SK-N-SH (cell line): ENCODE results near the gene GALNT18. TPM values are rescaled to one million over a fixed set of nuclear protein-coding genes. Genes with fewer than 3 reads are reported as not detected.

Experiments used
- CTCF ChIA-PET: fragments of 300-600, 350-600 bp; formaldehyde crosslinking; extraction: SDS; loops from one replicate; lab custom pipeline; 2021; lab: Yijun Ruan, JAX
- POLR2A ChIA-PET: fragments of 350-600 bp; sonication (Branson Sonifier 250); formaldehyde crosslinking; extraction: SDS; loops from one replicate; lab custom pipeline; 2020; ENCODE audit warnings: antibody characterized with exemption, inconsistent platforms; lab: Yijun Ruan, JAX
- DNase-seq: peaks from one replicate; pipeline ENCODE4 v3.0.0; 2012
- H2AFZ ChIP-seq: fragments of 200-600 bp; sonication (generic); 2 replicates; pipeline ENCODE4 v1.8.1; 2016; ENCODE audit warnings: antibody characterized with exemption, mild to moderate bottlenecking, low read depth
- H3F3A ChIP-seq: fragments of 200-600 bp; sonication (generic); replicated peaks from 2 replicates; pipeline ENCODE3; 2016; ENCODE audit warnings: antibody characterized with exemption, mild to moderate bottlenecking; ENCODE audit not compliant: insufficient read depth
- H3K27ac ChIP-seq, 2 experiments: fragments of 200-500 bp in 1 of 2; fragments of 200-600 bp in 1 of 2; sonication (Bioruptor generic) in 1 of 2; sonication (generic), shearing (Covaris generic) in 1 of 2; 2 replicates each; pipeline versions ENCODE4 v1.5.1 to v1.6.1; 2014 to 2016; ENCODE audit warnings: low read depth in 2 of 2, inconsistent platforms in 1 of 2, low read length in 1 of 2, mild to moderate bottlenecking in 1 of 2, mixed read lengths in 1 of 2
- H3K27me3 ChIP-seq: fragments of 200-600 bp; sonication (generic), shearing (Covaris generic); 2 replicates; pipeline ENCODE4 v1.6.1; 2016; ENCODE audit warnings: mixed run types; ENCODE audit not compliant: insufficient read depth
- H3K36me3 ChIP-seq, 2 experiments: fragments of 200-500 bp in 1 of 2; fragments of 200-600 bp in 1 of 2; sonication (Bioruptor generic) in 1 of 2; sonication (generic) in 1 of 2; replicated peaks in 1 of 2; 2 replicates each; pipeline versions ENCODE3 to v1.5.1; 2014 to 2016; ENCODE audit warnings: low read length in 1 of 2, mild to moderate bottlenecking in 1 of 2; ENCODE audit not compliant: insufficient read depth in 2 of 2, control insufficient read depth in 1 of 2
- H3K4me1 ChIP-seq, 2 experiments: fragments of 200-500 bp in 1 of 2; fragments of 200-600 bp in 1 of 2; sonication (Bioruptor generic) in 1 of 2; sonication (generic), shearing (Covaris generic) in 1 of 2; 2 replicates each; pipeline versions ENCODE4 v1.5.1 to v1.6.1; 2014 to 2016; ENCODE audit warnings: low read depth in 1 of 2, low read length in 1 of 2, mixed run types in 1 of 2; ENCODE audit not compliant: insufficient read depth in 2 of 2, control insufficient read depth in 1 of 2
- H3K4me2 ChIP-seq: fragments of 200-600 bp; sonication (generic), shearing (Covaris generic); 2 replicates; pipeline ENCODE4 v1.6.1; 2017; ENCODE audit warnings: mixed run types
- H3K4me3 ChIP-seq, 2 experiments: fragments of 200-500 bp in 1 of 2; fragments of 200-600 bp in 1 of 2; sonication (Bioruptor generic) in 1 of 2; sonication (generic), shearing (Covaris generic) in 1 of 2; 2 replicates each; pipeline versions ENCODE4 v1.5.1 to v1.8.1; 2014 to 2016; ENCODE audit warnings: low read depth in 2 of 2, inconsistent platforms in 1 of 2, low read length in 1 of 2, mild to moderate bottlenecking in 1 of 2, mixed read lengths in 1 of 2, moderate library complexity in 1 of 2
- H3K79me2 ChIP-seq: fragments of 200-600 bp; sonication (generic); 2 replicates; pipeline ENCODE4 v1.8.1; 2017; ENCODE audit warnings: mild to moderate bottlenecking; ENCODE audit not compliant: insufficient read depth
- H3K9ac ChIP-seq: fragments of 200-600 bp; sonication (generic); 2 replicates; pipeline ENCODE4 v1.6.1; 2017; ENCODE audit warnings: mixed run types
- H3K9me2 ChIP-seq: fragments of 200-600 bp; sonication (generic); 2 replicates; pipeline ENCODE4 v1.6.1; 2017; ENCODE audit warnings: mixed run types
- H3K9me3 ChIP-seq: fragments of 200-600 bp; sonication (generic); 2 replicates; pipeline ENCODE4 v1.6.1; 2017; ENCODE audit warnings: mixed run types, mild to moderate bottlenecking, moderate library complexity
- H4K20me1 ChIP-seq: fragments of 200-600 bp; sonication (generic); 2 replicates; pipeline ENCODE4 v1.6.1; 2017; ENCODE audit warnings: mild to moderate bottlenecking, mixed run types; ENCODE audit not compliant: insufficient read depth
- CHD2 ChIP-seq: fragments of 150-350 bp; IDR thresholded peaks from 2 replicates; pipeline ENCODE4 v1.6.1; 2018; ENCODE audit warnings: low read length; ENCODE audit not compliant: partially characterized antibody
- FOXJ3 ChIP-seq: sonication (generic); formaldehyde crosslinking; IDR thresholded peaks from 2 replicates; pipeline ENCODE4 v1.5.1; 2020; ENCODE audit warnings: mild to moderate bottlenecking, missing genetic modification reagents
- FOXM1 ChIP-seq: IDR thresholded peaks from 2 replicates; pipeline ENCODE4 v1.4.0; 2012; ENCODE audit warnings: low read depth, mild to moderate bottlenecking
- GATA2 ChIP-seq: sonication (generic); formaldehyde crosslinking; IDR thresholded peaks from 2 replicates; pipeline ENCODE4 v1.5.0; 2020; ENCODE audit warnings: mild to moderate bottlenecking, missing genetic modification reagents
- JUND ChIP-seq: IDR thresholded peaks from 2 replicates; pipeline ENCODE4 v1.4.0; 2012
- MEF2A ChIP-seq: IDR thresholded peaks from 2 replicates; pipeline ENCODE4 v1.4.0; 2012; ENCODE audit warnings: low read depth, borderline replicate concordance
- MXI1 ChIP-seq: IDR thresholded peaks from 2 replicates; pipeline ENCODE4 v1.6.1; 2012; ENCODE audit warnings: mild to moderate bottlenecking, low read depth, low read length, improper control_type of control experiment
- NRF1 ChIP-seq: IDR thresholded peaks from 2 replicates; pipeline ENCODE4 v1.6.1; 2012; ENCODE audit warnings: low read depth, mild to moderate bottlenecking, low read length
- POLR2AphosphoS5 ChIP-seq: IDR thresholded peaks from 2 replicates; pipeline ENCODE4 v1.6.1; 2012; ENCODE audit warnings: low read depth, low read length
- RFX5 ChIP-seq: IDR thresholded peaks from 2 replicates; pipeline ENCODE4 v1.6.1; 2012; ENCODE audit warnings: mild to moderate bottlenecking, improper control_type of control experiment, low read length
- YY1 ChIP-seq: IDR thresholded peaks from 2 replicates; pipeline ENCODE4 v1.4.0; 2012; ENCODE audit warnings: low read depth, mild to moderate bottlenecking
- WGBS: methylation state at CpG from one replicate; pipeline ENCODE4 v1.1.6; 2017; ENCODE audit warnings: low lambda C conversion rate; 5-methylcytosine and 5-hydroxymethylcytosine counted together
- polyA plus RNA-seq, 3 experiments: library from polyadenylated mRNA; depleted of rRNA; stranded (reverse); fragments of >200 nt; gene quantifications; 2 replicates each; pipeline ENCODE4 v1.2.3, GENCODE V29; 2012
- TF ChIP-seq, protein P1 (sequence below): IDR thresholded peaks from 2 replicates; pipeline ENCODE4 v1.4.0; 2012; ENCODE audit warnings: low read depth
- TF ChIP-seq, protein P2 (sequence below): IDR thresholded peaks from 2 replicates; pipeline ENCODE4 v1.4.0; 2012; ENCODE audit warnings: low read depth, borderline replicate concordance
- TF ChIP-seq, protein P3 (sequence below): IDR thresholded peaks from 2 replicates; pipeline ENCODE4 v1.4.0; 2012; ENCODE audit warnings: low read depth, borderline replicate concordance
- TF ChIP-seq, protein P4 (sequence below): IDR thresholded peaks from 2 replicates; pipeline ENCODE4 v1.6.1; 2012; ENCODE audit warnings: mild to moderate bottlenecking, low read depth, low read length, moderate library complexity
- TF ChIP-seq, protein P5 (sequence below): fragments of 150-350 bp; IDR thresholded peaks from 2 replicates; pipeline ENCODE4 v1.6.1; 2017; ENCODE audit warnings: antibody characterized with exemption, low read length, low read depth, borderline replicate concordance

The GALNT18 gene
- polyA plus RNA-seq, 1 of the 3 experiments (the other 2 are of a cell fraction): 0.64 TPM

DNA sequence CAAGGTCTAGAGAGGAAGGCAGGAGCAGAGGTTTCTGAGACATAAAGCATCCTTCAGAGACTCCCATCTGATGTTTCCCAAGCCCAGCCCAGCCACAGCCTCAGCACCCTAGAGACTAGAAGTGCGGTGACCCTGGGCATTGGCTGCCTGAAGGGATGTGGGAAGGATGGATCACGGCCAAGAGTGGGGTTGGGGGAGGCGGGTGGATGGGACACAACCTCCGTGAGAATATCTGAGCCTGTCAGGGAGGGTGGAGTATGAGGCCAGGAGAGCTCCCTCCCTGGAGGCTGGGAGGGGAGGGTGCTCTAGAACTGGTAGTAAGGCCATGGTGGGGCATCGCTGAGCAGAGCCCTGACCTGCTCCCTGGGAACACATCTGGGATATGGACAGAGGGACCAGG, 340.2 kb downstream of the GALNT18 start:
- H3K79me2 ChIP-seq: no peaks in the 10 kb centered on the region
- H3K27me3 ChIP-seq: no peaks in the 10 kb centered on the region
- no peak overlapping the region for H3K4me3 ChIP-seq
- no peak for DNase-seq
- H3K4me2 ChIP-seq: no peak overlapping the region
- H3F3A ChIP-seq: no peaks in the 10 kb centered on the region
- no peak overlapping the region for H2AFZ ChIP-seq
- no peaks in the 10 kb centered on the region for H3K9me3 ChIP-seq
- ChIA-PET POLR2A (no interaction called here), CTCF (interaction anchor here (1.5 kb wide), 1 partner anchor 10 kb away, joined by 3 read pairs; no protein-coding TSS in a partner anchor)
- no peak for TF ChIP-seq CHD2
- no peak for TF ChIP-seq MEF2A
- no peak for TF ChIP-seq FOXJ3
- TF ChIP-seq RFX5: no peak
- TF ChIP-seq MXI1: no peak
- TF ChIP-seq NRF1: no peak
- TF ChIP-seq, protein P1, sequence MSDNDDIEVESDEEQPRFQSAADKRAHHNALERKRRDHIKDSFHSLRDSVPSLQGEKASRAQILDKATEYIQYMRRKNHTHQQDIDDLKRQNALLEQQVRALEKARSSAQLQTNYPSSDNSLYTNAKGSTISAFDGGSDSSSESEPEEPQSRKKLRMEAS: no peak
- TF ChIP-seq YY1: no peak
- TF ChIP-seq, protein P2, sequence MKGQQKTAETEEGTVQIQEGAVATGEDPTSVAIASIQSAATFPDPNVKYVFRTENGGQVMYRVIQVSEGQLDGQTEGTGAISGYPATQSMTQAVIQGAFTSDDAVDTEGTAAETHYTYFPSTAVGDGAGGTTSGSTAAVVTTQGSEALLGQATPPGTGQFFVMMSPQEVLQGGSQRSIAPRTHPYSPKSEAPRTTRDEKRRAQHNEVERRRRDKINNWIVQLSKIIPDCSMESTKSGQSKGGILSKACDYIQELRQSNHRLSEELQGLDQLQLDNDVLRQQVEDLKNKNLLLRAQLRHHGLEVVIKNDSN: no peak
- TF ChIP-seq FOXM1: no peak
- TF ChIP-seq GATA2 (CRISPR knock-in tag): no peak
- TF ChIP-seq, protein P3, sequence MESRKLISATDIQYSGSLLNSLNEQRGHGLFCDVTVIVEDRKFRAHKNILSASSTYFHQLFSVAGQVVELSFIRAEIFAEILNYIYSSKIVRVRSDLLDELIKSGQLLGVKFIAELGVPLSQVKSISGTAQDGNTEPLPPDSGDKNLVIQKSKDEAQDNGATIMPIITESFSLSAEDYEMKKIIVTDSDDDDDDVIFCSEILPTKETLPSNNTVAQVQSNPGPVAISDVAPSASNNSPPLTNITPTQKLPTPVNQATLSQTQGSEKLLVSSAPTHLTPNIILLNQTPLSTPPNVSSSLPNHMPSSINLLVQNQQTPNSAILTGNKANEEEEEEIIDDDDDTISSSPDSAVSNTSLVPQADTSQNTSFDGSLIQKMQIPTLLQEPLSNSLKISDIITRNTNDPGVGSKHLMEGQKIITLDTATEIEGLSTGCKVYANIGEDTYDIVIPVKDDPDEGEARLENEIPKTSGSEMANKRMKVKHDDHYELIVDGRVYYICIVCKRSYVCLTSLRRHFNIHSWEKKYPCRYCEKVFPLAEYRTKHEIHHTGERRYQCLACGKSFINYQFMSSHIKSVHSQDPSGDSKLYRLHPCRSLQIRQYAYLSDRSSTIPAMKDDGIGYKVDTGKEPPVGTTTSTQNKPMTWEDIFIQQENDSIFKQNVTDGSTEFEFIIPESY: no peak
- TF ChIP-seq JUND: no peak
- TF ChIP-seq POLR2AphosphoS5: no peak
- TF ChIP-seq, protein P4, sequence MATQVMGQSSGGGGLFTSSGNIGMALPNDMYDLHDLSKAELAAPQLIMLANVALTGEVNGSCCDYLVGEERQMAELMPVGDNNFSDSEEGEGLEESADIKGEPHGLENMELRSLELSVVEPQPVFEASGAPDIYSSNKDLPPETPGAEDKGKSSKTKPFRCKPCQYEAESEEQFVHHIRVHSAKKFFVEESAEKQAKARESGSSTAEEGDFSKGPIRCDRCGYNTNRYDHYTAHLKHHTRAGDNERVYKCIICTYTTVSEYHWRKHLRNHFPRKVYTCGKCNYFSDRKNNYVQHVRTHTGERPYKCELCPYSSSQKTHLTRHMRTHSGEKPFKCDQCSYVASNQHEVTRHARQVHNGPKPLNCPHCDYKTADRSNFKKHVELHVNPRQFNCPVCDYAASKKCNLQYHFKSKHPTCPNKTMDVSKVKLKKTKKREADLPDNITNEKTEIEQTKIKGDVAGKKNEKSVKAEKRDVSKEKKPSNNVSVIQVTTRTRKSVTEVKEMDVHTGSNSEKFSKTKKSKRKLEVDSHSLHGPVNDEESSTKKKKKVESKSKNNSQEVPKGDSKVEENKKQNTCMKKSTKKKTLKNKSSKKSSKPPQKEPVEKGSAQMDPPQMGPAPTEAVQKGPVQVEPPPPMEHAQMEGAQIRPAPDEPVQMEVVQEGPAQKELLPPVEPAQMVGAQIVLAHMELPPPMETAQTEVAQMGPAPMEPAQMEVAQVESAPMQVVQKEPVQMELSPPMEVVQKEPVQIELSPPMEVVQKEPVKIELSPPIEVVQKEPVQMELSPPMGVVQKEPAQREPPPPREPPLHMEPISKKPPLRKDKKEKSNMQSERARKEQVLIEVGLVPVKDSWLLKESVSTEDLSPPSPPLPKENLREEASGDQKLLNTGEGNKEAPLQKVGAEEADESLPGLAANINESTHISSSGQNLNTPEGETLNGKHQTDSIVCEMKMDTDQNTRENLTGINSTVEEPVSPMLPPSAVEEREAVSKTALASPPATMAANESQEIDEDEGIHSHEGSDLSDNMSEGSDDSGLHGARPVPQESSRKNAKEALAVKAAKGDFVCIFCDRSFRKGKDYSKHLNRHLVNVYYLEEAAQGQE: no peak
- TF ChIP-seq, protein P5, sequence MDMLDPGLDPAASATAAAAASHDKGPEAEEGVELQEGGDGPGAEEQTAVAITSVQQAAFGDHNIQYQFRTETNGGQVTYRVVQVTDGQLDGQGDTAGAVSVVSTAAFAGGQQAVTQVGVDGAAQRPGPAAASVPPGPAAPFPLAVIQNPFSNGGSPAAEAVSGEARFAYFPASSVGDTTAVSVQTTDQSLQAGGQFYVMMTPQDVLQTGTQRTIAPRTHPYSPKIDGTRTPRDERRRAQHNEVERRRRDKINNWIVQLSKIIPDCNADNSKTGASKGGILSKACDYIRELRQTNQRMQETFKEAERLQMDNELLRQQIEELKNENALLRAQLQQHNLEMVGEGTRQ: no peak
- no peak overlapping the region for H3K9ac ChIP-seq
- H3K27ac ChIP-seq: no peak overlapping the region
- no peaks in the 10 kb centered on the region; a peak in 2 of 4 replicates for H3K4me1 ChIP-seq
- no peaks in the 10 kb centered on the region for H4K20me1 ChIP-seq
- no peaks in the 10 kb centered on the region for H3K36me3 ChIP-seq
- no peaks in the 10 kb centered on the region for H3K9me2 ChIP-seq
- WGBS: 53% methylated on average over 5 of the region's 5 CpGs
